ENCODE measurements around the gene SNX5. TPM values are rescaled to one million over a fixed set of nuclear protein-coding genes. Genes with fewer than 3 reads are reported as not detected.

Gene SNX5
- total and polyA plus RNA-seq, 10 of the 15 experiments (the other 5 are each of a cell fraction or from before 2014, with no cell fraction given), result 92.9 to 316 (median 245) TPM

DNA sequence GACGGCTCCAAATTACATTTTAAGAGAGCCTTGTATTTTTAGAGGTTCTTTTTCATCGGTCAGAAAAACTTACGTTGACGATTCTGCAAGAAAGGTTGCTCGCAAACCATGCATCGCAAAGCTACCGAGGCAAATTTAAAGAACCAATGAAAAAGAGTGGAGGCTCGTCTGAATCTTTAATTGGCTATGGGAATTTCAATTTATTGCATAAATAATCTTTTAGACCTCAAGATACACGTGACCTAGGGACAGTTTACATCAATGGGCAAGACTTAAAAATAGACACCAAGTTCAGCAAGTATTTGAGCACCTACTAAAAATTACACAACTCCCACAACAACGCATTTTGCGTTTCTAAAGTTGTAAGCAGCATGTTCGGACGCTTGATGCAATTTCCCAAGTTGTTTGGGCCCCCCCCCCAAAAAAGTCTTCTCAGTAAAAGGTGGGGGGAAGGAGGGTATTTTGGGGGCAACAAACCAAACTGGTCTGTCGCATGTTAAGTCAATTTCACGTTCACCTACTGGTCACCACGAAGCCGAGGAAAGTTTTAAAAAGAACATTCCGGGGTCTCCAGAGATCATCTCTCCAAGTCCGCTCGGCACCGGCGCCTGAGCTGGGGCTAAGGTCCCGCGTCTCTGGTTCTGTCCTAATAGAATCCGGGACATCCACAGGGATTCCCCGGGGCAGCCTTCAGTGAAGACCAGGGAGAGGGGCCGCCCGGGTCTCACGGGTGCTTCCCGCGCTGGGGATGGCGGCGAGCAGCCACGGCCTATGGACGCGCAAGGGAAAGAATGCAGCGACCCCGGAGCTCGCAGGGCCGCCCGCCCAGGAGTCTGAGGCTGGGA is 851 bp downstream of the SNX5 start (continued):
- peak; percentile 31 to 58; a peak in 2 of 4 replicates for TF ChIP-seq BHLHE40 (IDR thresholded peaks at IDR 0.05; ENCODE audit: borderline replicate concordance in 1 of 2, low read depth in 2 of 2, low read length in 1 of 2)
- no peak for TF ChIP-seq CEBPZ (IDR thresholded peaks at IDR 0.05; ENCODE audit: low read depth, low read length)
- TF ChIP-seq LARP7 (IDR thresholded peaks at IDR 0.05), result no peak
- no peak for TF ChIP-seq IKZF1 (conservative IDR thresholded peaks at IDR 0.05)
- TF ChIP-seq CHD4 (IDR thresholded peaks at IDR 0.05), result no peak
- 0 out of 2 replicates have a peak, but pooled peaks have one; percentile 32 for TF ChIP-seq MTA3 (IDR thresholded peaks at IDR 0.05; ENCODE audit: borderline replicate concordance, low read length)
- 0 out of 2 replicates have a peak, but pooled peaks have one; percentile 29 for TF ChIP-seq NFIC (IDR thresholded peaks at IDR 0.05; ENCODE audit: low read depth, low read length)
- TF ChIP-seq ATF2 (IDR thresholded peaks at IDR 0.05; ENCODE audit: low read length), result peak; percentile 39; the same call in 1 of the 2 replicates
- TF ChIP-seq EZH2 (IDR thresholded peaks at IDR 0.05; ENCODE audit: borderline replicate concordance, control insufficient read depth, low read depth, low read length), result no peak
- no peak for TF ChIP-seq MEF2A (IDR thresholded peaks at IDR 0.05; ENCODE audit: insufficient read depth, low read depth, low read length)
- no peak for TF ChIP-seq EGR1 (IDR thresholded peaks at IDR 0.05; ENCODE audit: borderline replicate concordance in 1 of 2, low read depth in 2 of 2, low read length in 2 of 2)
- peak; percentile 64; the same call in 1 of the 2 replicates for TF ChIP-seq NFYB (IDR thresholded peaks at IDR 0.05; ENCODE audit: insufficient read depth, low read depth, low read length)
- no peak for TF ChIP-seq SREBF1 (IDR thresholded peaks at IDR 0.05; ENCODE audit: low read length)
- TF ChIP-seq PAX8 (IDR thresholded peaks at IDR 0.05), result no peak
- TF ChIP-seq RCOR1 (conservative IDR thresholded peaks at IDR 0.05; ENCODE audit: low read depth, low read length), result no peak
- no peak for TF ChIP-seq YY1 (IDR thresholded peaks at IDR 0.05; ENCODE audit: low read depth, low read length)
- no peak for TF ChIP-seq SREBF2 (IDR thresholded peaks at IDR 0.05; ENCODE audit: low read length)
- no peak for TF ChIP-seq ATF7 (IDR thresholded peaks at IDR 0.05; ENCODE audit: low read depth)
- no peak for TF ChIP-seq RFX5 (IDR thresholded peaks at IDR 0.05; ENCODE audit: low read depth, low read length)
- no peak for TF ChIP-seq POU2F2 (IDR thresholded peaks at IDR 0.05; ENCODE audit: borderline replicate concordance, low read depth, low read length)
- no peak for TF ChIP-seq GATAD2B (conservative IDR thresholded peaks at IDR 0.05; ENCODE audit: low read depth)
- TF ChIP-seq, protein P1, sequence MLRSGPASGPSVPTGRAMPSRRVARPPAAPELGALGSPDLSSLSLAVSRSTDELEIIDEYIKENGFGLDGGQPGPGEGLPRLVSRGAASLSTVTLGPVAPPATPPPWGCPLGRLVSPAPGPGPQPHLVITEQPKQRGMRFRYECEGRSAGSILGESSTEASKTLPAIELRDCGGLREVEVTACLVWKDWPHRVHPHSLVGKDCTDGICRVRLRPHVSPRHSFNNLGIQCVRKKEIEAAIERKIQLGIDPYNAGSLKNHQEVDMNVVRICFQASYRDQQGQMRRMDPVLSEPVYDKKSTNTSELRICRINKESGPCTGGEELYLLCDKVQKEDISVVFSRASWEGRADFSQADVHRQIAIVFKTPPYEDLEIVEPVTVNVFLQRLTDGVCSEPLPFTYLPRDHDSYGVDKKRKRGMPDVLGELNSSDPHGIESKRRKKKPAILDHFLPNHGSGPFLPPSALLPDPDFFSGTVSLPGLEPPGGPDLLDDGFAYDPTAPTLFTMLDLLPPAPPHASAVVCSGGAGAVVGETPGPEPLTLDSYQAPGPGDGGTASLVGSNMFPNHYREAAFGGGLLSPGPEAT (IDR thresholded peaks at IDR 0.05; ENCODE audit: low read depth), result 0 out of 2 replicates have a peak, but pooled peaks have one; percentile 16
- TF ChIP-seq, protein P2, sequence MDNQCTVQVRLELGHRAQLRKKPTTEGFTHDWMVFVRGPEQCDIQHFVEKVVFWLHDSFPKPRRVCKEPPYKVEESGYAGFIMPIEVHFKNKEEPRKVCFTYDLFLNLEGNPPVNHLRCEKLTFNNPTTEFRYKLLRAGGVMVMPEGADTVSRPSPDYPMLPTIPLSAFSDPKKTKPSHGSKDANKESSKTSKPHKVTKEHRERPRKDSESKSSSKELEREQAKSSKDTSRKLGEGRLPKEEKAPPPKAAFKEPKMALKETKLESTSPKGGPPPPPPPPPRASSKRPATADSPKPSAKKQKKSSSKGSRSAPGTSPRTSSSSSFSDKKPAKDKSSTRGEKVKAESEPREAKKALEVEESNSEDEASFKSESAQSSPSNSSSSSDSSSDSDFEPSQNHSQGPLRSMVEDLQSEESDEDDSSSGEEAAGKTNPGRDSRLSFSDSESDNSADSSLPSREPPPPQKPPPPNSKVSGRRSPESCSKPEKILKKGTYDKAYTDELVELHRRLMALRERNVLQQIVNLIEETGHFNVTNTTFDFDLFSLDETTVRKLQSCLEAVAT (IDR thresholded peaks at IDR 0.05), result peak; percentile 60
